ENCODE measurements around the gene LPP. TPM values are rescaled to one million over a fixed set of nuclear protein-coding genes. Genes with fewer than 3 reads are reported as not detected.
A peak's percentile ranks its signal among the peaks of the same experiment; 100 is the strongest.

LPP gene
- total RNA-seq, 4 donors from 2014 or later = 207 to 592 (median 406) TPM

GRCh38 chr3:188780193-188781147 is 626.5 kb downstream of the LPP start:
- H3K4me3 ChIP-seq = no peak overlapping the region
- DNase-seq = no peak
- in situ Hi-C loops (cut with MboI; ENCODE audit: low pct_ligation_motif_present in 1 of 4, low pct_unique_long_range_greater_than_20kb in 1 of 4, low sequenced_read_pairs in 3 of 4) = no loop called here
- no peaks in the 10 kb centered on the region for H3K27me3 ChIP-seq
- H3K27ac ChIP-seq = peak overlapping the region; percentile 36 to 58 (median 48)
- no peaks in the 10 kb centered on the region for H3K9me3 ChIP-seq
- TF ChIP-seq POLR2AphosphoS5 (IDR thresholded peaks at IDR 0.05) (peak; percentile 68 to 81 (median 78)), POLR2A (IDR thresholded peaks at IDR 0.05) (no peak), EP300 (IDR thresholded peaks at IDR 0.05; ENCODE audit: low read depth) (peak; percentile 84)
- TF ChIP-seq, protein P1, sequence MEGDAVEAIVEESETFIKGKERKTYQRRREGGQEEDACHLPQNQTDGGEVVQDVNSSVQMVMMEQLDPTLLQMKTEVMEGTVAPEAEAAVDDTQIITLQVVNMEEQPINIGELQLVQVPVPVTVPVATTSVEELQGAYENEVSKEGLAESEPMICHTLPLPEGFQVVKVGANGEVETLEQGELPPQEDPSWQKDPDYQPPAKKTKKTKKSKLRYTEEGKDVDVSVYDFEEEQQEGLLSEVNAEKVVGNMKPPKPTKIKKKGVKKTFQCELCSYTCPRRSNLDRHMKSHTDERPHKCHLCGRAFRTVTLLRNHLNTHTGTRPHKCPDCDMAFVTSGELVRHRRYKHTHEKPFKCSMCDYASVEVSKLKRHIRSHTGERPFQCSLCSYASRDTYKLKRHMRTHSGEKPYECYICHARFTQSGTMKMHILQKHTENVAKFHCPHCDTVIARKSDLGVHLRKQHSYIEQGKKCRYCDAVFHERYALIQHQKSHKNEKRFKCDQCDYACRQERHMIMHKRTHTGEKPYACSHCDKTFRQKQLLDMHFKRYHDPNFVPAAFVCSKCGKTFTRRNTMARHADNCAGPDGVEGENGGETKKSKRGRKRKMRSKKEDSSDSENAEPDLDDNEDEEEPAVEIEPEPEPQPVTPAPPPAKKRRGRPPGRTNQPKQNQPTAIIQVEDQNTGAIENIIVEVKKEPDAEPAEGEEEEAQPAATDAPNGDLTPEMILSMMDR (IDR thresholded peaks at IDR 0.05) = no peak
- peaks cover 0 to 19% (median 4%) of the 10 kb centered on the region in 4 donors for H3K4me1 ChIP-seq
- no peaks in the 10 kb centered on the region for H3K36me3 ChIP-seq
- whole genome bisulfite sequencing, 2 donors (ENCODE audit: low coverage in 1 of 2) = 74 to 75% methylated on average over 5 of the region's 5 CpGs
- intact Hi-C loops (cut with DNase I; ENCODE audit: low total_unique reads) = no loop called here

- WGBS, 2 donors (ENCODE audit: low coverage in 1 of 2) = 75 to 78% methylated on average over 2 of the region's 2 CpGs
- intact Hi-C loops (cut with DNase I; ENCODE audit: low total_unique reads) = no loop called here
- no peak for TF ChIP-seq POLR2A (IDR thresholded peaks at IDR 0.05)
- no peak for TF ChIP-seq POLR2AphosphoS5 (IDR thresholded peaks at IDR 0.05)
- TF ChIP-seq, protein P1 (IDR thresholded peaks at IDR 0.05) = no peak
These were observed 628.7 kb downstream of the LPP start for GRCh38 chr3:188782613-188783124.

DNA sequence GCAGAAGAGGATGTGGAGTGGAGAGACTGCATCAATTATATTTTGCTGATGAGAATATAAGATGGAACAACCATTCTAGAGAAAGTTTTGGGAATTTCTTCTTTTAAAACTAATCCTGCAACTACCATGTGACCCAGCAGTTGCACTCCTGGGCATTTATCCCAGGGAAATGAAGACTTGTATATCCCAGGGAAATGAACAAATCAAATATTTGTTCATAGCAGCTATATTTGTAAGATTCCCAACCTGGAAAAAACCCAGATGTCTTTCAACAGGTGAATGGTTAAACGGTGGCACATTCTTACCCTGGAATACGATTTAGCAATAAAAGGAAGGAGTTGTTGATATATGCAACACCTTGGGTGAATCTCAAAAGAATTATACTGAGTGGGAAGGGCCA is 632.5 kb downstream of the LPP start:
- TF ChIP-seq POLR2A (IDR thresholded peaks at IDR 0.05) (no peak), POLR2AphosphoS5 (IDR thresholded peaks at IDR 0.05) (no peak), EP300 (IDR thresholded peaks at IDR 0.05; ENCODE audit: low read depth) (no peak)
- TF ChIP-seq, protein P1 (IDR thresholded peaks at IDR 0.05) = no peak
- intact Hi-C loops (cut with DNase I; ENCODE audit: low total_unique reads) = no loop called here
- no peak overlapping the region for H3K27ac ChIP-seq
- H3K9me3 ChIP-seq = no peaks in the 10 kb centered on the region
- WGBS, 2 donors (ENCODE audit: low coverage in 1 of 2) = 44 to 51% methylated on average over 2 of the region's 2 CpGs
- in situ Hi-C loops (cut with MboI; ENCODE audit: low pct_ligation_motif_present in 1 of 4, low pct_unique_long_range_greater_than_20kb in 1 of 4, low sequenced_read_pairs in 3 of 4) = no loop called here
- no peak overlapping the region for H3K4me3 ChIP-seq
- H3K36me3 ChIP-seq = no peaks in the 10 kb centered on the region
- H3K4me1 ChIP-seq = peaks cover 0 to 5% (median 3%) of the 10 kb centered on the region in 4 donors
- no peaks in the 10 kb centered on the region for H3K27me3 ChIP-seq
- no peak for DNase-seq

More at GRCh38 chr3:188782613-188783124, 628.7 kb downstream of the LPP start:
- peaks cover 0 to 23% (median 4%) of the 10 kb centered on the region in 4 donors for H3K4me1 ChIP-seq
- H3K27ac ChIP-seq = peak overlapping the region in 1 of 4 donors; percentile 16
- in situ Hi-C loops (cut with MboI; ENCODE audit: low pct_ligation_motif_present in 1 of 4, low pct_unique_long_range_greater_than_20kb in 1 of 4, low sequenced_read_pairs in 3 of 4) = no loop called here
- no peaks in the 10 kb centered on the region for H3K36me3 ChIP-seq
- no peaks in the 10 kb centered on the region for H3K9me3 ChIP-seq
- H3K4me3 ChIP-seq = no peak overlapping the region
- no peaks in the 10 kb centered on the region for H3K27me3 ChIP-seq
- DNase-seq = no peak

- Histone ChIP-seq H3K27ac (no peak overlapping the region), H3K27me3 (no peaks in the 10 kb centered on the region), H3K9me3 (no peaks in the 10 kb centered on the region), H3K36me3 (no peaks in the 10 kb centered on the region), H3K4me1 (peaks cover 0 to 5% (median 3%) of the 10 kb centered on the region in 4 donors), H3K4me3 (no peak overlapping the region)
- WGBS, 2 donors (ENCODE audit: low coverage in 1 of 2) = 59 to 66% methylated on average over 5 of the region's 5 CpGs
- intact Hi-C loops (cut with DNase I; ENCODE audit: low total_unique reads) = no loop called here
- in situ Hi-C loops (cut with MboI; ENCODE audit: low pct_ligation_motif_present in 1 of 4, low pct_unique_long_range_greater_than_20kb in 1 of 4, low sequenced_read_pairs in 3 of 4) = no loop called here
- TF ChIP-seq, protein P1 (IDR thresholded peaks at IDR 0.05) = no peak
- TF ChIP-seq POLR2AphosphoS5 (IDR thresholded peaks at IDR 0.05) (no peak), EP300 (IDR thresholded peaks at IDR 0.05; ENCODE audit: low read depth) (no peak), POLR2A (IDR thresholded peaks at IDR 0.05) (no peak)
- DNase-seq = no peak
These were observed 634.7 kb downstream of the LPP start for GRCh38 chr3:188788621-188789081.
